Keratinocyte (primary cell): ENCODE data around the gene AGPS. TPM values are rescaled to one million over a fixed set of nuclear protein-coding genes. Genes with fewer than 3 reads are reported as not detected.

Source experiments
- DNase-seq: peaks from one replicate; pipeline ENCODE4 v3.0.0-alpha.2; 2011; ENCODE audit warnings: low read depth, missing footprints, low spot score
- FAIRE-seq: peaks from 2 replicates; lab custom pipeline; 2011; peaks lifted over from hg19 to GRCh38; lab: Jason Lieb, UNC
- H2AFZ ChIP-seq: 2 replicates; pipeline ENCODE4 v1.6.0; 2012; ENCODE audit warnings: low read length, control low read depth, inconsistent platforms; ENCODE audit not compliant: control insufficient read depth
- H3K27ac ChIP-seq: 2 replicates; pipeline ENCODE4 v1.5.1; 2011; ENCODE audit warnings: low read length; ENCODE audit not compliant: control insufficient read depth, insufficient read depth
- H3K27me3 ChIP-seq: 3 replicates; pipeline ENCODE4 v1.6.0; 2011; ENCODE audit warnings: low read length; ENCODE audit not compliant: control insufficient read depth, insufficient read depth; ENCODE audit errors: extremely low read depth
- H3K36me3 ChIP-seq, 2 experiments: 2 replicates in 1 of 2; 3 replicates in 1 of 2; pipeline ENCODE4 v1.5.1; 2011; ENCODE audit warnings: low read length in 2 of 2, mild to moderate bottlenecking in 1 of 2; ENCODE audit not compliant: control insufficient read depth in 2 of 2, insufficient read depth in 2 of 2; ENCODE audit errors: extremely low read depth in 1 of 2
- H3K4me1 ChIP-seq: 3 replicates; pipeline ENCODE4 v1.5.1; 2011; ENCODE audit warnings: low read length; ENCODE audit not compliant: control insufficient read depth, insufficient read depth; ENCODE audit errors: extremely low read depth
- H3K4me2 ChIP-seq: 3 replicates; pipeline ENCODE4 v1.6.0; 2011; ENCODE audit warnings: low read depth, low read length; ENCODE audit not compliant: control insufficient read depth, insufficient read depth; ENCODE audit errors: extremely low read depth
- H3K4me3 ChIP-seq, 3 experiments: fragments of 200-600 bp in 1 of 3; sonication (generic) in 1 of 3; 2 replicates in 2 of 3; 3 replicates in 1 of 3; pipeline ENCODE4 v1.5.1; 2011 to 2016; ENCODE audit warnings: low read length in 3 of 3, mild to moderate bottlenecking in 3 of 3, control low read depth in 2 of 3, inconsistent platforms in 1 of 3, low read depth in 1 of 3, mixed read lengths in 1 of 3, mixed run types in 1 of 3, moderate library complexity in 1 of 3; ENCODE audit not compliant: control insufficient read depth in 2 of 3, insufficient read depth in 2 of 3; ENCODE audit errors: extremely low read depth in 1 of 3
- H3K79me2 ChIP-seq: 2 replicates; pipeline ENCODE4 v1.6.0; 2012; ENCODE audit warnings: low read length; ENCODE audit not compliant: control insufficient read depth, insufficient read depth
- H3K9ac ChIP-seq: 3 replicates; pipeline ENCODE4 v1.6.0; 2011; ENCODE audit warnings: low read length; ENCODE audit not compliant: control insufficient read depth, insufficient read depth; ENCODE audit errors: extremely low read depth
- H3K9me1 ChIP-seq: 3 replicates; pipeline ENCODE4 v1.6.0; 2011; ENCODE audit warnings: low read length; ENCODE audit not compliant: control insufficient read depth, insufficient read depth; ENCODE audit errors: extremely low read depth
- H3K9me3 ChIP-seq: 2 replicates; pipeline ENCODE4 v1.5.1; 2012; ENCODE audit warnings: low read depth, low read length; ENCODE audit not compliant: control insufficient read depth
- H4K20me1 ChIP-seq: 3 replicates; pipeline ENCODE4 v1.6.0; 2011; ENCODE audit warnings: low read length; ENCODE audit not compliant: control insufficient read depth, insufficient read depth; ENCODE audit errors: extremely low read depth
- CTCF ChIP-seq, 3 experiments: IDR thresholded peaks in 1 of 3; conservative IDR thresholded peaks in 1 of 3; optimal IDR thresholded peaks in 1 of 3; 2 replicates in 2 of 3; 3 replicates in 1 of 3; pipeline versions ENCODE3 to v1.5.1; 2011; ENCODE audit warnings: low read length in 3 of 3, mild to moderate bottlenecking in 3 of 3, moderate library complexity in 2 of 3, control low read depth in 1 of 3, inconsistent platforms in 1 of 3; ENCODE audit not compliant: insufficient read depth in 2 of 3; ENCODE audit errors: extremely low read depth in 1 of 3
- EZH2 ChIP-seq: IDR thresholded peaks from one replicate; pipeline ENCODE4 v1.6.1; 2012; ENCODE audit warnings: inconsistent platforms, mild to moderate bottlenecking, low read length, moderate library complexity
- dilution Hi-C: fragments of 300-500 bp; cut with MboI; formaldehyde crosslinking; loops from one replicate; pipeline ENCODE4 v1.7.0; 2020; ENCODE audit warnings: low sequenced_read_pairs; ENCODE audit not compliant: extremely low pct_ligation_motif_present
- polyA plus RNA-seq, 5 experiments: library from polyadenylated mRNA; depleted of rRNA in 3 of 5; stranded (reverse) in 3 of 5; stranded (forward) in 1 of 5; unstranded in 1 of 5; fragments of >200 nt; gene quantifications; 1 replicate in 1 of 5; 2 replicates in 3 of 5; 3 replicates in 1 of 5; pipeline versions ENCODE4 v1.2.1 to v1.2.3, GENCODE V29; 2011 to 2012; ENCODE audit warnings: missing spikeins in 2 of 5, low read depth in 1 of 5, low replicate concordance in 1 of 5

Gene AGPS
- polyA plus RNA-seq, 1 donor (not counting 4 experiments of a cell fraction or from before 2014, with no cell fraction given) = 28.0 TPM

- Histone ChIP-seq H3K36me3 (no peaks in the 10 kb centered on the region), H3K4me3 (no peak overlapping the region), H4K20me1 (no peaks in the 10 kb centered on the region), H3K9me3 (no peaks in the 10 kb centered on the region), H3K27me3 (no peaks in the 10 kb centered on the region), H3K4me2 (no peak overlapping the region), H3K27ac (no peak overlapping the region), H3K9me1 (no peaks in the 10 kb centered on the region), H3K9ac (no peak overlapping the region), H3K79me2 (no peaks in the 10 kb centered on the region), H3K4me1 (no peaks in the 10 kb centered on the region), H2AFZ (no peak overlapping the region)
- FAIRE-seq (no peak), DNase-seq (no peak)
- dilution Hi-C loops = no loop called here
- TF ChIP-seq CTCF (optimal IDR thresholded peaks at IDR 0.05 in 1 of 3, IDR thresholded peaks at IDR 0.05 in 1 of 3, conservative IDR thresholded peaks at IDR 0.05 in 1 of 3; ENCODE audit: extremely low read depth in 1 of 3, insufficient read depth in 2 of 3, low read length in 3 of 3) (no peak), EZH2 (no peak)
These were observed 153.5 kb downstream of the AGPS start for GRCh38 chr2:177545981-177546585.

GRCh38 chr2:177547122-177547521 is 154.5 kb downstream of the AGPS start:
- H3K4me2 ChIP-seq = no peak overlapping the region
- no peak overlapping the region for H3K27ac ChIP-seq
- TF ChIP-seq EZH2 = no peak
- no peak for TF ChIP-seq CTCF (optimal IDR thresholded peaks at IDR 0.05 in 1 of 3, IDR thresholded peaks at IDR 0.05 in 1 of 3, conservative IDR thresholded peaks at IDR 0.05 in 1 of 3; ENCODE audit: extremely low read depth in 1 of 3, insufficient read depth in 2 of 3, low read length in 3 of 3)
- H2AFZ ChIP-seq = no peak overlapping the region
- H3K4me1 ChIP-seq = no peaks in the 10 kb centered on the region
- FAIRE-seq = no peak
- no peak for DNase-seq
- H3K9me1 ChIP-seq = no peaks in the 10 kb centered on the region
- no peaks in the 10 kb centered on the region for H3K36me3 ChIP-seq
- dilution Hi-C loops = no loop called here
- no peaks in the 10 kb centered on the region for H3K27me3 ChIP-seq
- no peaks in the 10 kb centered on the region for H4K20me1 ChIP-seq
- H3K9ac ChIP-seq = no peak overlapping the region
- no peaks in the 10 kb centered on the region for H3K79me2 ChIP-seq
- no peak overlapping the region for H3K4me3 ChIP-seq
- no peaks in the 10 kb centered on the region for H3K9me3 ChIP-seq
